IMR-90 (cell line): ENCODE results near the gene BMERB1. TPM values are rescaled to one million over a fixed set of nuclear protein-coding genes. Genes with fewer than 3 reads are reported as not detected.

Source experiments
- ATAC-seq: fragments of 200-7000 bp; cut with Tn5 transposase; 2 replicates; pipeline ENCODE4 v1.9.1; 2020; ENCODE audit warnings: low read depth, mild to moderate bottlenecking, moderate library complexity
- BruUV-seq: library from RNA; stranded (reverse); fragments of 400-500 nt; replicated peaks from 2 replicates; lab custom pipeline; 2021; lab: Mats Ljungman, UMichigan
- CTCF ChIA-PET: fragments of 300-600 bp; formaldehyde crosslinking; extraction: SDS; loops from one replicate; lab custom pipeline; 2021; ENCODE audit warnings: antibody characterized with exemption; lab: Yijun Ruan, JAX
- POLR2A ChIA-PET: fragments of 300-600 bp; sonication (Branson Sonifier 250); formaldehyde crosslinking; loops from one replicate; lab custom pipeline; 2022; ENCODE audit warnings: antibody characterized with exemption; ENCODE audit not compliant: unreplicated experiment; lab: Charles Lee
- DNase-seq: peaks from one replicate; pipeline ENCODE4 v3.0.0; 2013
- H2AFZ ChIP-seq: replicated peaks from 2 replicates; pipeline ENCODE3; 2013; ENCODE audit warnings: low read length, mild to moderate bottlenecking; ENCODE audit not compliant: poor library complexity
- H2AK5ac ChIP-seq: 2 replicates; pipeline ENCODE4 v1.6.1; 2013; ENCODE audit warnings: low read depth, low read length, inconsistent platforms
- H2AK9ac ChIP-seq: replicated peaks from 2 replicates; pipeline ENCODE3; 2013; ENCODE audit warnings: mild to moderate bottlenecking, low read depth, low read length, moderate library complexity; ENCODE audit not compliant: poor library complexity
- H2BK120ac ChIP-seq: 2 replicates; pipeline ENCODE4 v1.6.1; 2013; ENCODE audit warnings: low read depth, low read length, inconsistent platforms
- H2BK15ac ChIP-seq: 3 replicates; pipeline ENCODE4 v1.6.1; 2013; ENCODE audit warnings: low read depth, low read length, inconsistent platforms
- H2BK20ac ChIP-seq: 2 replicates; pipeline ENCODE4 v1.6.1; 2013; ENCODE audit warnings: low read depth, mild to moderate bottlenecking, inconsistent platforms, low read length, moderate library complexity
- H2BK5ac ChIP-seq: 2 replicates; pipeline ENCODE4 v1.6.1; 2013; ENCODE audit warnings: mild to moderate bottlenecking, low read depth, low read length, inconsistent platforms; ENCODE audit not compliant: poor library complexity, severe bottlenecking
- H3K14ac ChIP-seq: replicated peaks from 2 replicates; pipeline ENCODE4 v1.6.1; 2013; ENCODE audit warnings: low read depth, low read length, inconsistent platforms
- H3K18ac ChIP-seq: 2 replicates; pipeline ENCODE4 v1.6.1; 2013; ENCODE audit warnings: low read depth, low read length, control low read depth
- H3K23ac ChIP-seq: 2 replicates; pipeline ENCODE4 v1.6.1; 2013; ENCODE audit warnings: low read depth, low read length, inconsistent platforms
- H3K27ac ChIP-seq: 2 replicates; pipeline ENCODE4 v1.5.1; 2013; ENCODE audit warnings: mild to moderate bottlenecking, control low read depth, low read length; ENCODE audit not compliant: insufficient read depth
- H3K27me3 ChIP-seq: 2 replicates; pipeline ENCODE4 v1.6.1; 2013; ENCODE audit warnings: low read length; ENCODE audit not compliant: control insufficient read depth, insufficient read depth
- H3K36me3 ChIP-seq: 2 replicates; pipeline ENCODE4 v1.6.1; 2013; ENCODE audit warnings: low read length, mixed read lengths; ENCODE audit not compliant: control insufficient read depth, insufficient read depth
- H3K4ac ChIP-seq: 2 replicates; pipeline ENCODE4 v1.6.1; 2013; ENCODE audit warnings: low read depth, low read length, inconsistent platforms
- H3K4me1 ChIP-seq: 2 replicates; pipeline ENCODE4 v1.6.1; 2013; ENCODE audit warnings: low read length, mixed read lengths; ENCODE audit not compliant: control insufficient read depth, insufficient read depth
- H3K4me2 ChIP-seq: 2 replicates; pipeline ENCODE4 v1.6.1; 2013; ENCODE audit warnings: low read depth, mild to moderate bottlenecking, control low read depth, low read length, moderate library complexity
- H3K4me3 ChIP-seq: 2 replicates; pipeline ENCODE4 v1.5.1; 2013; ENCODE audit warnings: low read depth, mild to moderate bottlenecking, control low read depth, low read length, moderate library complexity; ENCODE audit not compliant: insufficient read depth
- H3K56ac ChIP-seq: 2 replicates; pipeline ENCODE4 v1.6.1; 2013; ENCODE audit warnings: low read length, inconsistent platforms; ENCODE audit not compliant: insufficient read depth; ENCODE audit errors: extremely low read depth
- H3K79me1 ChIP-seq, 2 experiments: 2 replicates each; pipeline ENCODE4 v1.6.1; 2013; ENCODE audit warnings: low read length in 2 of 2, inconsistent platforms in 1 of 2, low read depth in 1 of 2
- H3K9ac ChIP-seq: 2 replicates; pipeline ENCODE4 v1.6.1; 2013; ENCODE audit warnings: low read depth, low read length, control low read depth
- H3K9me1 ChIP-seq: 2 replicates; pipeline ENCODE4 v1.6.1; 2013; ENCODE audit warnings: low read length, inconsistent platforms; ENCODE audit not compliant: insufficient read depth
- H3K9me3 ChIP-seq: 2 replicates; pipeline ENCODE4 v1.6.1; 2013; ENCODE audit warnings: low read length; ENCODE audit not compliant: control insufficient read depth, insufficient read depth
- H4K20me1 ChIP-seq: 2 replicates; pipeline ENCODE4 v1.6.1; 2013; ENCODE audit warnings: low read length, inconsistent platforms; ENCODE audit not compliant: insufficient read depth
- H4K5ac ChIP-seq: 2 replicates; pipeline ENCODE4 v1.6.1; 2013; ENCODE audit warnings: mild to moderate bottlenecking, low read depth, low read length, control low read depth
- H4K8ac ChIP-seq, 2 experiments: 2 replicates each; pipeline ENCODE4 v1.6.1; 2013; ENCODE audit warnings: low read depth in 2 of 2, low read length in 2 of 2, control low read depth in 1 of 2, inconsistent platforms in 1 of 2
- H4K91ac ChIP-seq: 2 replicates; pipeline ENCODE4 v1.6.1; 2013; ENCODE audit warnings: low read depth, low read length, inconsistent platforms; ENCODE audit not compliant: insufficient read depth
- CTCF ChIP-seq: conservative IDR thresholded peaks from 2 replicates; pipeline ENCODE4 v1.5.1; 2012; ENCODE audit warnings: mild to moderate bottlenecking, low read depth, low read length, improper control_type of control experiment
- RCOR1 ChIP-seq: IDR thresholded peaks from 2 replicates; pipeline ENCODE4 v1.6.1; 2012; ENCODE audit warnings: mild to moderate bottlenecking, low read length, improper control_type of control experiment; ENCODE audit not compliant: insufficient replicate concordance
- RFX5 ChIP-seq: IDR thresholded peaks from 2 replicates; pipeline ENCODE4 v1.8.0; 2012; ENCODE audit warnings: low read depth, mild to moderate bottlenecking, low read length, moderate library complexity
- USF2 ChIP-seq: fragments of 150-350 bp; IDR thresholded peaks from 2 replicates; pipeline ENCODE4 v1.6.1; 2017; ENCODE audit warnings: mild to moderate bottlenecking, antibody characterized with exemption, low read length, low read depth
- WGBS, 2 experiments: methylation state at CpG; one replicate each; pipeline versions ENCODE4 v1.1.5 to v1.1.7; 2013; ENCODE audit warnings: missing lambda C conversion rate in 2 of 2; ENCODE audit not compliant: insufficient read length in 1 of 2; ENCODE audit errors: extremely low coverage in 2 of 2; 5-methylcytosine and 5-hydroxymethylcytosine counted together
- dilution Hi-C: fragments of 300-500 bp; cut with HindIII; formaldehyde crosslinking; loops from one replicate; pipeline ENCODE4 v1.14.3; 2018; ENCODE audit warnings: low sequenced_read_pairs; ENCODE audit not compliant: unreplicated experiment
- in situ Hi-C: fragments of 300-500 bp; cut with MboI; formaldehyde crosslinking; loops from 3 replicates; pipeline ENCODE4 v1.14.3; 2019; ENCODE audit warnings: low sequenced_read_pairs, inconsistent platforms, mixed read lengths
- intact Hi-C: fragments of 100-400 bp; cut with micrococcal nuclease; formaldehyde crosslinking; loops from 2 replicates; pipeline ENCODE4 v1.10.0; 2022
- polyA plus RNA-seq, 3 experiments: library from polyadenylated mRNA; depleted of rRNA; stranded (reverse); fragments of >200 nt; gene quantifications; 2 replicates each; pipeline ENCODE4 v1.2.3, GENCODE V29; 2012; ENCODE audit warnings: low replicate concordance in 1 of 3
- total RNA-seq: library from RNA; depleted of rRNA; stranded (reverse); fragments of >200 nt; gene quantifications from 2 replicates; pipeline ENCODE4 v1.2.3, GENCODE V29; 2012

The BMERB1 gene
- total and polyA plus RNA-seq, 2 of the 4 experiments (the other 2 are of a cell fraction): 22.6 to 32.9 TPM

DNA sequence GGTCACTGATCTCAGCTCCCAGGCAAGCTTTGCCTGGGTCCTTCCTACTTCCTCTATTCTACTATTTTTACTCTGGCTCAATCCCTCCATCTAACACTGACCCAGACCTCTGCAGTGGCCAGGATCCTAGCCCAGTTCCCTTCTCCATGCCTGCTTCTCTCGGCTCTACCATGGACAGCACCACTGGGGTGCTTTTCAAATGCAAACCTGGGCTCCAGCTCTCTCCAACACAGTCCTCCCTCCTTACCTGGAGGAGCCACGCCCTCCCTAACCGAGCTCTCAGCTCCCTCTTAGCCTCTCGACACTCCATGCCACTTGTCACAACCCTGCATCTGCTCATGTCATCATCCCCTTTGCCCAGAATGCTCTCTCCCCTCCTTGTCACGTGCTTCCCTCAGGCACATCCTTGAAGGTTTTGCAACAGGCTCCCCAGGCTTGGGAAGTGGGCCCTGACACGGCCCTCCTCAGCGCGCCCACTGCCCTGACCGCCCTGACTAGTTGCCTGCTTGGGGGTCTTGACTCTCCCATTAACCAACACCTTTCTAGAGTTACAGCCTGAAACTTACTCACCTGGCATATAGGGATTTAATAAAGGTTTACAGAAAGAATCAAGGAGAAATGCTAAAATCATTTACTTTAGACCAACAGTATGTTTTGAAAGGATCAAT, 167.0 kb downstream of the BMERB1 start:
- H3K4ac ChIP-seq: no peak overlapping the region
- no peaks in the 10 kb centered on the region; the same call in 1 of the 2 replicates for H4K20me1 ChIP-seq
- peaks cover 74% of the 10 kb centered on the region for H3K36me3 ChIP-seq
- no peak overlapping the region for H3K9ac ChIP-seq
- ATAC-seq (no peak), DNase-seq (no peak)
- POLR2A ChIA-PET: no interaction called here
- H4K91ac ChIP-seq: no peak overlapping the region
- WGBS, 2 experiments: 73% methylated on average over 5 of the region's 9 CpGs; no CpG with 5 or more reads in 1 of the 2 experiments
- H3K56ac ChIP-seq: no peak overlapping the region
- no peak overlapping the region for H3K14ac ChIP-seq
- dilution Hi-C loops (no loop called here), in situ Hi-C loops (no loop called here), intact Hi-C loops (no loop called here)
- CTCF ChIA-PET: interaction anchor here (0.6 kb wide), 1 partner anchor 54 kb away, joined by 3 read pairs; no protein-coding TSS in a partner anchor
- no peak overlapping the region for H2BK15ac ChIP-seq
- H3K9me3 ChIP-seq: no peaks in the 10 kb centered on the region
- H2BK5ac ChIP-seq: no peak overlapping the region
- H2BK20ac ChIP-seq: no peak overlapping the region
- H3K23ac ChIP-seq: no peak overlapping the region
- H4K5ac ChIP-seq: no peak overlapping the region
- H3K4me3 ChIP-seq: no peak overlapping the region
- no peaks in the 10 kb centered on the region for H3K27me3 ChIP-seq
- H2AK9ac ChIP-seq: no peak overlapping the region
- H3K27ac ChIP-seq: no peak overlapping the region
- BruUV-seq: no TSS peak
- H3K18ac ChIP-seq: no peak overlapping the region
- no peaks in the 10 kb centered on the region for H3K4me1 ChIP-seq
- no peak overlapping the region for H2AFZ ChIP-seq
- no peak overlapping the region for H2AK5ac ChIP-seq
- no peak for TF ChIP-seq CTCF
- no peak for TF ChIP-seq RCOR1
- TF ChIP-seq RFX5: no peak
- no peak for TF ChIP-seq USF2
- peaks cover 0 to 7% of the 10 kb centered on the region in 2 experiments; a peak in 1 of 4 replicates for H3K79me1 ChIP-seq
- no peak overlapping the region for H2BK120ac ChIP-seq
- H3K9me1 ChIP-seq: peaks cover 9% of the 10 kb centered on the region
- no peak overlapping the region for H3K4me2 ChIP-seq
- no peak overlapping the region for H4K8ac ChIP-seq
